Osteocyte (in vitro differentiated cells): ENCODE data around the gene SHMT2. TPM values are rescaled to one million over a fixed set of nuclear protein-coding genes. Genes with fewer than 3 reads are reported as not detected.
A peak's percentile ranks its signal among the peaks of the same experiment; 100 is the strongest.

Source experiments
- DNase-seq: peaks from one replicate; pipeline ENCODE4 v3.0.0; 2021; ENCODE audit warnings: mixed read lengths; ENCODE audit not compliant: unreplicated experiment; ENCODE audit errors: extremely low spot score
- H3K27ac Mint-ChIP-seq: one replicate; pipeline ENCODE4 v1.8.0; 2021; ENCODE audit warnings: mild to moderate bottlenecking, mixed read lengths; ENCODE audit not compliant: unreplicated experiment
- H3K27me3 Mint-ChIP-seq: one replicate; pipeline ENCODE4 v1.8.0; 2021; ENCODE audit warnings: mixed read lengths; ENCODE audit not compliant: unreplicated experiment
- H3K36me3 Mint-ChIP-seq: one replicate; pipeline ENCODE4 v1.8.0; 2021; ENCODE audit warnings: mixed read lengths; ENCODE audit not compliant: unreplicated experiment
- H3K4me1 Mint-ChIP-seq: one replicate; pipeline ENCODE4 v1.8.0; 2021; ENCODE audit warnings: mixed read lengths; ENCODE audit not compliant: unreplicated experiment
- H3K4me3 Mint-ChIP-seq: one replicate; pipeline ENCODE4 v1.8.0; 2021; ENCODE audit warnings: mild to moderate bottlenecking, moderate library complexity, mixed read lengths; ENCODE audit not compliant: unreplicated experiment
- H3K9me3 Mint-ChIP-seq: one replicate; pipeline ENCODE4 v1.8.0; 2021; ENCODE audit warnings: mixed read lengths; ENCODE audit not compliant: unreplicated experiment
- CTCF ChIP-seq: fragments of 200-600 bp; sonication (generic); IDR thresholded peaks from 2 replicates; pipeline ENCODE4 v1.5.0; 2021; ENCODE audit warnings: antibody characterized with exemption, mild to moderate bottlenecking, moderate library complexity
- long read RNA-seq: library from polyadenylated mRNA; unstranded; transcript quantifications from one replicate; pipeline ENCODE4 v2.0.0, GENCODE V29; 2021
- total RNA-seq: library from RNA; stranded (reverse); gene quantifications from 2 replicates; pipeline ENCODE4 v1.2.1, GENCODE V29; 2021

Gene SHMT2
- 263 and 290 TPM in 2 replicates for total RNA-seq
- long read RNA-seq, transcript SHMT2-202 (12 exons, 2,006 nt), result minor isoform, 116 of 1,385 reads
- long read RNA-seq, transcript SHMT2-229 (11 exons, 1,659 nt), result minor isoform, 27 of 1,385 reads
- long read RNA-seq, transcript SHMT2-226 (11 exons, 2,215 nt), result minor isoform, 23 of 1,385 reads
- long read RNA-seq, transcript SHMT2-201 (12 exons, 2,537 nt), result major isoform, 886 of 1,385 reads
- long read RNA-seq, partial matches to known transcripts, result 76 of 1,385 reads
- long read RNA-seq, other reads (novel, unspliced or antisense), result 214 of 1,385 reads

GRCh38 chr12:57229634-57230380, at the start of gene SHMT2:
SHMT2 (plus strand) TSS chr12:57229711; CDS start chr12:57229779, 68 bp downstream.
- peaks cover 63% of the 10 kb centered on the region for H3K4me1 Mint-ChIP-seq
- TF ChIP-seq CTCF, result no peak
- no peaks in the 10 kb centered on the region for H3K9me3 Mint-ChIP-seq
- peak; percentile 98 for DNase-seq
- H3K27me3 Mint-ChIP-seq, result no peaks in the 10 kb centered on the region
- peak within 1 kb of the TSS; percentile 98 for H3K4me3 Mint-ChIP-seq
- peak within 1 kb of the TSS; percentile 100 for H3K27ac Mint-ChIP-seq
- H3K36me3 Mint-ChIP-seq, result peaks cover 18% of the 10 kb centered on the region

GRCh38 chr12:57180321-57180989, 49.1 kb upstream of the SHMT2 start:
- no peaks in the 10 kb centered on the region for H3K9me3 Mint-ChIP-seq
- no peak for TF ChIP-seq CTCF
- H3K4me1 Mint-ChIP-seq, result peaks cover 6% of the 10 kb centered on the region
- H3K4me3 Mint-ChIP-seq, result no peak overlapping the region
- no peak overlapping the region for H3K27ac Mint-ChIP-seq
- no peak for DNase-seq
- H3K36me3 Mint-ChIP-seq, result peaks cover 50% of the 10 kb centered on the region
- H3K27me3 Mint-ChIP-seq, result no peaks in the 10 kb centered on the region

GRCh38 chr12:57181072-57181471, 48.4 kb upstream of the SHMT2 start:
- peaks cover 50% of the 10 kb centered on the region for H3K36me3 Mint-ChIP-seq
- no peaks in the 10 kb centered on the region for H3K27me3 Mint-ChIP-seq
- H3K27ac Mint-ChIP-seq, result peak overlapping the region; percentile 21
- H3K4me3 Mint-ChIP-seq, result no peak overlapping the region
- H3K9me3 Mint-ChIP-seq, result no peaks in the 10 kb centered on the region
- no peak for DNase-seq
- TF ChIP-seq CTCF, result no peak
- H3K4me1 Mint-ChIP-seq, result peaks cover 3% of the 10 kb centered on the region

GRCh38 chr12:57181561-57182155, 47.9 kb upstream of the SHMT2 start:
- Mint-ChIP-seq H3K4me3 (no peak overlapping the region), H3K4me1 (peaks cover 3% of the 10 kb centered on the region), H3K36me3 (peaks cover 51% of the 10 kb centered on the region), H3K27ac (peak overlapping the region; percentile 21), H3K27me3 (no peaks in the 10 kb centered on the region), H3K9me3 (no peaks in the 10 kb centered on the region)
- DNase-seq, result no peak
- TF ChIP-seq CTCF, result no peak
